Kidney (tissue), 14 donors: ENCODE data around the gene CACNA1E. TPM values are rescaled to one million over a fixed set of nuclear protein-coding genes. Genes with fewer than 3 reads are reported as not detected.

Experiments used
- DNase-seq, 5 donors: peaks; one replicate each; pipeline ENCODE4 v3.0.0-alpha.2; 2013 to 2020
- FAIRE-seq: peaks from 2 replicates; lab custom pipeline; 2012; peaks lifted over from hg19 to GRCh38; lab: Jason Lieb, UNC
- H3K27ac ChIP-seq, 2 donors: one replicate each; pipeline ENCODE4 v1.7.0; 2013; ENCODE audit warnings: low read depth in 2 of 2, low read length in 2 of 2, inconsistent platforms in 1 of 2
- H3K27me3 ChIP-seq: one replicate; pipeline ENCODE4 v1.7.1; 2013; ENCODE audit warnings: low read length, inconsistent platforms; ENCODE audit not compliant: control insufficient read depth, insufficient read depth
- H3K36me3 ChIP-seq, 3 donors: one replicate each; pipeline versions ENCODE4 v1.7.0 to v1.7.1; 2013; ENCODE audit warnings: low read length in 3 of 3, control low read depth in 1 of 3, inconsistent platforms in 1 of 3; ENCODE audit not compliant: insufficient read depth in 3 of 3, control insufficient read depth in 2 of 3
- H3K4me1 ChIP-seq, 3 donors: one replicate each; pipeline versions ENCODE4 v1.7.0 to v1.7.1; 2013; ENCODE audit warnings: low read length in 3 of 3, inconsistent platforms in 1 of 3, low read depth in 1 of 3; ENCODE audit not compliant: control insufficient read depth in 2 of 3, insufficient read depth in 2 of 3
- H3K4me3 ChIP-seq, 3 donors: one replicate each; pipeline versions ENCODE4 v1.7.0 to v1.8.1; 2013; ENCODE audit warnings: low read length in 3 of 3, control low read depth in 1 of 3, inconsistent platforms in 1 of 3
- H3K9ac ChIP-seq, 3 donors: one replicate each; pipeline versions ENCODE4 v1.7.0 to v1.7.1; 2013; ENCODE audit warnings: low read length in 3 of 3, control low read depth in 1 of 3, inconsistent platforms in 1 of 3
- H3K9me3 ChIP-seq, 3 donors: one replicate each; pipeline versions ENCODE4 v1.7.0 to v1.7.1; 2013; ENCODE audit warnings: low read length in 3 of 3, control low read depth in 1 of 3, inconsistent platforms in 1 of 3; ENCODE audit not compliant: control insufficient read depth in 2 of 3, insufficient read depth in 1 of 3
- intact Hi-C: fragments of 100-400 bp; cut with DNase I; formaldehyde crosslinking; loops from one replicate; pipeline ENCODE4 v1.11.1; 2022
- polyA plus RNA-seq: library from polyadenylated mRNA; stranded (reverse); fragments of 350-450 nt; fragmentation: Illumina TruSeq; extraction: RNeasy Lipid Tissue Mini Kit (QIAGEN cat#74804); gene quantifications from one replicate; pipeline ENCODE4 v1.2.3, GENCODE V29; 2014; ENCODE audit warnings: low read depth, low replicate concordance; ENCODE audit not compliant: insufficient read depth
- total RNA-seq: library from RNA; stranded (reverse); fragmentation: NEBNext Ultra II Directional; extraction: Animal tissue kit (Norgen Biotek cat#: 25700); gene quantifications from one replicate; pipeline ENCODE4 v1.2.1, GENCODE V29; 2021
- TF ChIP-seq, protein P1 (sequence below): IDR thresholded peaks from 3 replicates; pipeline ENCODE4 v1.5.1; 2012; ENCODE audit warnings: mild to moderate bottlenecking, moderate library complexity, borderline replicate concordance; ENCODE audit not compliant: insufficient read depth; ENCODE audit errors: extremely low read depth
- donor health status: control.
- donor health status: control.
- donor health status: control.
- donor health status: control.
- donor health status: control.
- donor health status: DM: yes; HTN: yes; CAD: no.
- donor health status: Normal renal cell carcinoma (clear cell type).

CACNA1E gene
- total and polyA plus RNA-seq, 2 donors from 2014 or later, result 0.19 TPM

- Histone ChIP-seq H3K4me3 (no peak overlapping the region), H3K27me3 (no peaks in the 10 kb centered on the region), H3K36me3 (no peaks in the 10 kb centered on the region), H3K27ac (no peak overlapping the region), H3K9ac (no peak overlapping the region), H3K9me3 (no peaks in the 10 kb centered on the region), H3K4me1 (no peaks in the 10 kb centered on the region)
- TF ChIP-seq, protein P1, sequence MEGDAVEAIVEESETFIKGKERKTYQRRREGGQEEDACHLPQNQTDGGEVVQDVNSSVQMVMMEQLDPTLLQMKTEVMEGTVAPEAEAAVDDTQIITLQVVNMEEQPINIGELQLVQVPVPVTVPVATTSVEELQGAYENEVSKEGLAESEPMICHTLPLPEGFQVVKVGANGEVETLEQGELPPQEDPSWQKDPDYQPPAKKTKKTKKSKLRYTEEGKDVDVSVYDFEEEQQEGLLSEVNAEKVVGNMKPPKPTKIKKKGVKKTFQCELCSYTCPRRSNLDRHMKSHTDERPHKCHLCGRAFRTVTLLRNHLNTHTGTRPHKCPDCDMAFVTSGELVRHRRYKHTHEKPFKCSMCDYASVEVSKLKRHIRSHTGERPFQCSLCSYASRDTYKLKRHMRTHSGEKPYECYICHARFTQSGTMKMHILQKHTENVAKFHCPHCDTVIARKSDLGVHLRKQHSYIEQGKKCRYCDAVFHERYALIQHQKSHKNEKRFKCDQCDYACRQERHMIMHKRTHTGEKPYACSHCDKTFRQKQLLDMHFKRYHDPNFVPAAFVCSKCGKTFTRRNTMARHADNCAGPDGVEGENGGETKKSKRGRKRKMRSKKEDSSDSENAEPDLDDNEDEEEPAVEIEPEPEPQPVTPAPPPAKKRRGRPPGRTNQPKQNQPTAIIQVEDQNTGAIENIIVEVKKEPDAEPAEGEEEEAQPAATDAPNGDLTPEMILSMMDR, result no peak
- no peak for DNase-seq
- intact Hi-C loops, result no loop called here
- no peak for FAIRE-seq
Measured at GRCh38 chr1:181718034-181718433, 234.7 kb downstream of the CACNA1E start.

DNA sequence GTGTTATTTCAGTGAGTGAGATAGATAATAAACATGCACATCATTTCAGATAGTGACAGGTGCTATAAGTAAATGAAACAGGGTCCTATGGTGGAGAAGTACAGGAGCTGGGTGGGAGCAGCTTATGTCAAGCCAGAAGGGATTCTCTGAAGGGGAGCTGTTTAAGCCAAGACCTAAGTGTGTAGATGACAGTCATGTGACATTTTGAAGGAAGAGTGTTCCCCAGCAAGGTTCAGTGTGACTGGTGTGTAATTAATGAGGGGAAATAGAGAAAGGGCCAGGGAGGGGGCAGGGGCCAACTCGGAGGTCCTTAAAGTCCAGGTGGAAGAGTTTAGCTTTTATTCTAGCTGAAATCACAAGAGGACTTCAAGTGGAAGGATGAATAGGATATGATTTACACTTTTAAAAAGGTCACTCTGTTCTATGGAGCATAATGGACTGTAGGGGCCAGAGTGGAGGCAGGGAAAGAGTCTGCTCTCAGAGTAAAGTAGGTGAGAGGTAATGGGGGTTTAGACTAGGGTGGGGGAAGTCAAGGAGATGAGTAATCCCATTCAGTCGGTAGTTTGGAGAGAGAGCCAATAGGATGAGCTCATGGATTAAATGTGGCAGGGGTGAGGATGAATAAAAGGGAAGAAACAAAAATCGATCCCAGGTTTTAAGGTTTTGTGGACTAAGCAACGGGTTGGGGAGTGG is 243.1 kb downstream of the CACNA1E start:
- Histone ChIP-seq H3K27ac (no peak overlapping the region), H3K27me3 (no peaks in the 10 kb centered on the region), H3K4me3 (no peak overlapping the region), H3K4me1 (no peaks in the 10 kb centered on the region), H3K9me3 (no peaks in the 10 kb centered on the region), H3K36me3 (no peaks in the 10 kb centered on the region), H3K9ac (no peak overlapping the region)
- DNase-seq, result no peak
- FAIRE-seq, result no peak
- intact Hi-C loops, result no loop called here
- TF ChIP-seq, protein P1, result no peak

DNA sequence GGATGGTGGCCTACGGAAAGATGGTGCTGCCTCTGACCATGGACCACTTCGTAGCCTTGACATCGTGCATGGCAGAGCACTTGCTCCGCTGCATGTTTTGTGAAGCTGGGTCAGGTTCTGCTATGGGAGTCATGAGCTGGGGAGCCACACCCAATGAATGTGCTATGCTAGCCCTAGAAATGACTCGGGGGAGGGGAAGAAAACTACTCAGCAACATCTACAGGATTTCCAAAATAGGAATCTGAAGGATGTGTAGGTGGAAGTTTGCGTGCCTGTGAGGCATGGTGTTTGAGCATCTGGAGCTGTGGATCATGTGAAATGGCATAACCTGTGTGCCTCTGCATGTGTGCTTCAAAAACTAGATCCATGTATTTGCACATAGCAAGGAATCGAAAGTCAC is 247.3 kb downstream of the CACNA1E start:
- H3K4me1 ChIP-seq, result no peaks in the 10 kb centered on the region
- TF ChIP-seq, protein P1, result no peak
- no peak overlapping the region for H3K27ac ChIP-seq
- FAIRE-seq (no peak), DNase-seq (no peak)
- no peak overlapping the region for H3K4me3 ChIP-seq
- H3K27me3 ChIP-seq, result no peaks in the 10 kb centered on the region
- H3K9me3 ChIP-seq, result no peaks in the 10 kb centered on the region
- intact Hi-C loops, result no loop called here
- no peaks in the 10 kb centered on the region for H3K36me3 ChIP-seq
- no peak overlapping the region for H3K9ac ChIP-seq
